Left renal cortex interstitium (tissue), 4 donors: Measurements from ENCODE around the gene KCNK7. TPM values are rescaled to one million over a fixed set of nuclear protein-coding genes. Genes with fewer than 3 reads are reported as not detected.

Experiments used
- DNase-seq, 4 donors: peaks; one replicate each; pipeline ENCODE4 v3.0.0-alpha.2; 2013; ENCODE audit warnings: low read depth in 4 of 4, low spot score in 2 of 4, missing footprints in 1 of 4
- polyA plus RNA-seq, 4 donors: library from polyadenylated mRNA; unstranded; fragments of 120-200 nt; gene quantifications; one replicate each; pipeline ENCODE4 v1.2.1, GENCODE V29; 2013; ENCODE audit not compliant: insufficient read length in 4 of 4

KCNK7 gene
- polyA plus RNA-seq, 4 donors, result 0.14 to 0.34 (median 0.21) TPM; not detected in 1

DNA sequence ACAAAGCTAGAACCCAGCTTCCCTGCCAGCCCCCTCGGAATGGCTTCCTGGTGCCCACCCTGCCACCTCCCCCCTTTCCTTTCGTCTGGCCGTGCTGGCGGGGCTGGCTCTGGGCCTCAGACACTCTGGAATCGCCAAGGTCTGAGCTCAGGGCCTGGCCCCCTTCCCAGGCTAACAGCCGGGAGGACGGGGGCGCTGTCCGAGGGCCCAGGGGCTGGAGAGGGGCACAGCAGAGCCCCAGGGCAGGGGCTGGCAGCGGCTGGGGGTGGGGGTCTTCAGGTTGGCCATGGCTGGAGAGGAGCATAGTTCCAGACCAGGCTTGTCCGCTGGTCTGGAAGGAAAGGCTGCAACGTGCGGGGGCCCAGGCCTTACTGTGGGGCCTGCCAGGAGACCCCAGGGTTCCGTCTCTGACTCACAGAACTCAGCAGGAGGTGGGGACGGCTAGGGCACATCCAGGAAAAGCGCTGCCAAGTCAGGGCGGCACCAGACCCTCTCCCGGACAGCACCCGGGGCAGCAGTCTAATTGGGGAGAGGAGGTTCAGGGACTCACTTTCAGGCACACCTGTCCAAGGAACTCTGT lies 36.6 kb downstream of the KCNK7 start:
- no peak for DNase-seq

DNA sequence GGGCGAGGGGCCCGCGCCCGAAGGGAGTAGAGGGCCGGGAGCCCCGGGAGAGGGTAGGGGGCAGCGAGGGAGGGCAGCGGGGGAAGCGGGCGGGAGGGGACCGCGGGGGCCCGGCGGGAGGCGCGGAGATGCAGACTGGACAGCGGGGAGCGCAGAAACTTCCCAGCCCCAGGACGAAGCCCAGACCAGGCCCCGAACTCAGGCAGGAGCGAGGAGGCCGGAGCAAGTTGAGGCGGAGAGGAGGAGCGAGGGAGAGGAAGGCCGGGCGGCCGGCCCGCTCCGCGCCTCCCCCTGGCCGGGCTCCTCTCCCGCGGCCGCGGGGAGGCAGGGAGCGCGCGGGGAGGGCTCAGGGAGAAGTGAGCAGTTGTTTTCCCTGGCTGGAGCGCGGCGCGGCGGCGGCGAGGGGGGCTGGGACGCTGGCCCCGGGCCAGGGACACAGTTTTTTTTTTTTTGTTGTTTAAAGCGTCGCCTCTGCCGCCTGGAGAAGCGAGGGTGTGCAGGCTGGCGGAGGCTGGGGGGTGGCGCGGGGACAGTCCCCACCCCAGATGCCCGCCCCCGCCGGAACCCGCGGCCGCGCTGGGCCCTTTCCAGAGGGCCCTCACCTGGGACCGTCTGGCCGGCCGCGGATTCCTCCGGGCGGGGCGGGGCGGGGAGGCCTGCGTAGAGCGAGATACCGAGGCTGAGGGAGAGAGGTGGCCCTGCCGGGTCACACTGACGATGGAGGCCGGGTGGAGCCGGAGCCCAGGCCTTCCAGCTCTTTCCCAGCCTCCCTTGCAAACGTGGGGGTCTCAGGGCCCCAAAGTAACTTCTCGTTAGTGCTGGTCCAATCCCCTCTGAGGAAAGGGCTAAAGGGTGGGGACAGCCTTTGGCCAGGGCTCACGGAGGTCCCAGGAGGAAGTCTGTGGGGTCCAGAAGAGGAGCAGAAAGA lies 37.3 kb downstream of the KCNK7 start, which contains the start of gene LTBP3:
Gene LTBP3 (minus strand): TSS at position 358 of the 928 bp plus-strand sequence. CDS start 400 bp downstream, outside the sequence.
- DNase-seq, result peak in 2 of 4 donors; percentile 52 to 73

DNA sequence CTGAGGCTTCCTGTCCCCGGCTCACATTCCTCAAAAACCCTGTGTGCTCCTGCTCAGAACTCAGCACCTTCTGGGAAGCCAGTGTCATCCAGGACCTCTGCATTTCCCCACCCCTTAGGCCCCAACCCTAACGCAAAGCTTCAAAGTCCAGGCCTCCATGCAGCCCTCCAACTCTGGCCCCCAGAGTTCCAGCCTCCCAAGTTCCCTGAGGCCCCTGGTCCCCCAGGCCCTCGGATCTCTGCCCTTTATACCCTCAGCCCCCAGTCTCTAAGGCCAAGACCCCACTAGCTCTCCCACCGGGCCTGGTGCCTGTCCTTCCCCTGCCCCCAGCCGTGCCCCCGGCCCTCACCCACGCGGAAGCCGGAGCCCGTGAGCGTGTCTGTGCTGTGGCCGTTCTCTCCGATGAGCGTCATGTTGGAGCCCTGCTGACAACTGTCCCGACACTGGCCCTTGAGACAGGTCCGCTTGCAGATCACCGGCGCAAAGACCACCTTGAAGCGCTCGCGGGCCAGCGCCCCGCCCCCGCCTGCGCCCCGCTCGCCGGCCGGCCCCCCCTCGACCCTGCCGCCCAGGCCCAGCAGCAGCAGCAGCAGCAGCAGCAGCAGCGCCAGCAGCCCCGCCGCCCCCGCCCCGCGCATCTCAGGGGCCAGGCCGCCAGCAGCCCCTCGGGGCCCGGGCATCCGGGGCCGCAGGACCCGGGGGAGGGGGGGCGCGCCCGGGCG lies 38.2 kb downstream of the KCNK7 start:
- no peak for DNase-seq

DNA sequence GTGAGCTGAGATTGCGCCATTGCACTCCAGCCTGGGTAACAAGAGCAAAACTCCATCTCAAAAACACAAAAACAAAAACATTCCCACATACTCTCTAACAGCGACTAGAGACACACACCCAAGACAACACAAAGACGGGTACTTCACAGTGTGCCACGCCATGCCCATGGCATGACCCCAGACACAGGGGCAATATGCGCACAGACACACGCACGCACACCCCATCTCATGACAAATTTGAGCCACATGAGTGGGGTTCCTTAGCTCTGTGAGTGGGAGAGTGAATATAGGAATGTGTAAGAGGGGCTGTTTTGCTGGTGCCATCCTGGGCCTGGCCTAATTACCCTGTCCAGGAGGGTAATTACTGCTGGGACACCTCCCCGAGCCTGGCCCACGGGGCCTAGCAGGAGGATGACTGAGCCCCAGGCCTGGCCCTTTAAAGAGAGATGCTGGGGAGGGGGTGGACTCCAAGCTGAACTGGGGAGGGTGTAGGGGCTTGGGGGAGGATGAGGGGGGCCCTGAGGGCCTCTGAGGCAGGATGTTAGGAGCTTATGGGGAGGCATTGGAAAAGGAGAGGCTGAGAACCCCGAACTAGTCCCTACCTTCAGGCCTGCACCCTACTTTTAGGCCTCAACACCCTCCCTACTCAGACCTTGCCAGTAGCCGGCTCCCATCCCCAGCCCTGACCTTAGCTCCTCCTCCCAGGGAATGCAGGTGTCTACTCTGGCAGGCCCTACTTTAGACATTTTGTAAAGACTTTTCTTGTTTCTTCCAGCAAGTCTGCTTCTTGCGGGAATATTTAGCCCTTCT lies 38.9 kb downstream of the KCNK7 start:
- no peak for DNase-seq

DNA sequence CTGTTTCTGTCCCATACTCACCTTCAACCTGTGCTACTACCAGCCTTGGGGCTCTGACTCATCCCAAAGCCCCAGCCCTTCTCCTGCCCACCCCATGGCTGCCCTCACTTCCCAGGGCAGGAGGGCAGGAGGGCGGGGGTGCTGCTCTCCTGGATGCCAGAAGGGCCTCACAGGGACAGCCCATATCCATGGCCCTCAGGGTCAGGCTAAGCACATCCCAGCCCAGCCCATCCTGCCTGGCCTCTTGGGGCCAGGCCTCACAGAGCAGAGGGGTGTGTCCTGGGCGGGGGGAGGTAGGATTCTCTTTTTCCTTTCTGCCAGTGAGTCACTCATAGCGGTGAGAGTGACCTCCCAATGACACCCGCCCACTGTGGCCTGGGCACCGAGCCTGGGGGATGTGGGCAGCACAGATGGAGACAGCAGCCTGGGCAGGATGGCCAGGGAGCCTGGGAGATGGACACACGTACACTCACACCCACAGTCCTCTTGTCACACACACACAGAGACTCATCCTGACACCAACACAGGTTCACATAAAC lies 39.8 kb downstream of the KCNK7 start:
- no peak for DNase-seq

DNA sequence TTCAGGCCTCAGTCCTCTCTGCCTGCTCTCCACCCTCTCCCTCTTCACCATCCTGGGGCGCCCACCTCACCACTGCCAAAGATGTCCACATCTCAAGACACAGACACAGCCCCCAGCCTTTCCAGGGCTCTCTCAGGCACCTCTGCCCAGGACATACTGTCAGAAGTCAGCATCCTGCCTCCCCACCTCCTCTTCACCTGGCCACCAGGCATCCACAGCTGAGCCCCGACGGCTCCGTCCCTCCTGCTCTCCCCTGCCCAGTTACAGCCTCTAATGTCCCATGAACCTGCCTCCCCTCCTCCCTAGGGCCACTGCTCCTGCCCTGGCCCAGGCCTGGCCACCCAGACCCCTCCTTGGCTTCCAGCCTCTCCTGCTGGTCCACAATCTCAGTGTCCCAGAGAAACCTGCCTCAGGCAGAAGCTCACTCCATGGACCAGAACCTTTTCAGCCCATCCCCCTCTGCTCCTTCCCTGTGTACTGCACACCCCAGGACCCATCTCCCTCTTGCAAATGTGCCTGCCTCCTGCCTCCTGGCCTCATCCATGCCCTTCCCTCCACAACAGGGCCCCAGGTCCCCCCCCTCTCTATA lies 40.7 kb downstream of the KCNK7 start:
- DNase-seq, result no peak

DNA sequence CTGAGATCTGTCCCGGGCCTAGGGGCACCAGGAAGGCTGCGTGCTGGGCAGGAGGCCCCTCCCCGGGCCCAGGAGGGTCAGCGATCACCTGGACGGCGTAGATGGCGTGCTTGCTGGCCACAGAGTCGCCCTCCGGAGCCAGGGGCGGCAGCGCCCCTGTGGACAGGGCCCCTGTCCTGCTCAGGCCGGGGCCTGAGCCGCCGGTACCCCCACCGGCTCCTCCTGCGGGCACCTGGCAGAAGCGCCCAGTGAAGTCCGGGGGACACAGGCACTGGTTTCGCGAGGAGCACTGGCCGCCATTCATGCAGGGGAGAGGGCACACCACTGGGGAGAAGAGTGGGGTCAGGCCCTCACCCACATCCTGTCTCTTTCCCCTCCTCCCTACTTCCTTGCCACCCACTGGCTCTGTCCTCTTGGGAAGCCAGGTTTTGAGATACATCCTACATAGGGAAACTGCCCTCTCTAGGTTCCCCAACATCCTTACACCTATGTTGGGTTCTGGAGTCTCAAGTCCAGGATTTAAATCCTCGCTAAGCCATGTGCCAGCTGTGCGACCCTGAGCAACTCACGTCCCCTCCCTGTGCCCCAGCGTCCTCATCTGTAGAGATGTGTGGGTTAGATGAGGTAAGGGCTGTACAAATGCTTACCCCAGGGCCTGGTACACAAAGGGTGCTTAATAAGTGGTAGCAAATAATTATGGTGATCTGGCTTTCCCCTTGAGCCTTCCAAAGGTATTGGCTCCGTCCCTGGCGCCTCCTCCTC lies 41.4 kb downstream of the KCNK7 start:
- no peak for DNase-seq

DNA sequence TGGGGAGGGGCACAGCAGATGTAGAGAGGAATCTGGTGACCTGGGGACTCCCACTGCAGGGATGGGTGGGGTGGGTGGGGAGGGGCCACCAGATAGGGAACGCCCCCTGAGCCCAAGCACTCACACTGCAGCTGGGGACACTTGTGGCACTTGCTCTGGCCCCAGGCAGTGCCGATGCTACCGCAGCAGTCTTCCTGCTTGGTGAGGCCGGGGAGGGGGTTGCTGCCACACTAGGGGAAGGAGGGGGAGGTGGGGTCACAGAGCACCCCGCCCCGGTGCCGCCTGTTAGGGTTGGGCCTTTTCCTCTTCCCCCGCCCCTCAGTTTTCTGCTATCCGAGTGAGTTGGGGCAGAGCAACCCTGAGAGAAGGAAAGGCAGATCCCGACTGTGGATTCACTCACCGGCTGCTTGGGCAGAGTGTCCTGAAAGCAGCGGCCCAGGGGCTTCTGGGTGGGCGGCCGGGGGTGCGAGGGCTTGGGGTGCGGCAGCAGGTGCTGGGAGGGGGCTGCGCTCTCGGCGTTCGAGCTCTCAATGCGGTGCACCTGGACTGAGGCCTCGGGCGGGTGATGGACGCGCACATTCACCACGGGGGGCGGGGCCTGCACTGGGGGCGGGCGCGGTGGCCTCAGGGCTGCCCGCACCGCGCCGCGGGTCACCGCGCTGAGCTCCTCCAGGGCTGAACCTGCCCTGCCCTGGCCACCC lies 42.1 kb downstream of the KCNK7 start:
- no peak for DNase-seq

DNA sequence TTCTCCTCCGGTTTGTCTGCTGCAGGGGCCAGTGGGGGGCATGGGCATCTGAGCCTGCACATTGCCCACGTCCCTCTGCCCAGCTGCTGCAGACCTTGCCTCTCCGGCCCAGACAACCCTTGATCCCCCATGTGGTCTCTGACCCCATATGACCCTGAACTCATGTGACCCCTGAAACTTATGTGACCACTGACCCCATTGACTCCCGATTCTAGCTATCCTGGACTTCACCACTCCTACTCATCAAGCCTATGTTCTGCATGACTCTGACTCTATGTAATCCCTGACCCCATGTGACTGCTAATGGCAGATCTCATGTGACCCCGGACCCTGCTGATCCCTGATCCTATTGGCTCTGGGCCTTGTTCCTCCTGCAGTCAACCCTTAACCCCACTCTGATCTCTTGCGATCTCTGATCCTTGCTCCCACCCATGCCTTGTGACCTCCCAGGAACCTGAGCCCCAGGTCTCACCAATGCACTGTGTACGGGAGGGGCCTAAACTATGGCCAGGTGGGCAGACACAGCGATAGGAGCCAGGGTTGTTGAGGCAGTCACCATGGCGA lies 43.1 kb downstream of the KCNK7 start:
- DNase-seq, result no peak

DNA sequence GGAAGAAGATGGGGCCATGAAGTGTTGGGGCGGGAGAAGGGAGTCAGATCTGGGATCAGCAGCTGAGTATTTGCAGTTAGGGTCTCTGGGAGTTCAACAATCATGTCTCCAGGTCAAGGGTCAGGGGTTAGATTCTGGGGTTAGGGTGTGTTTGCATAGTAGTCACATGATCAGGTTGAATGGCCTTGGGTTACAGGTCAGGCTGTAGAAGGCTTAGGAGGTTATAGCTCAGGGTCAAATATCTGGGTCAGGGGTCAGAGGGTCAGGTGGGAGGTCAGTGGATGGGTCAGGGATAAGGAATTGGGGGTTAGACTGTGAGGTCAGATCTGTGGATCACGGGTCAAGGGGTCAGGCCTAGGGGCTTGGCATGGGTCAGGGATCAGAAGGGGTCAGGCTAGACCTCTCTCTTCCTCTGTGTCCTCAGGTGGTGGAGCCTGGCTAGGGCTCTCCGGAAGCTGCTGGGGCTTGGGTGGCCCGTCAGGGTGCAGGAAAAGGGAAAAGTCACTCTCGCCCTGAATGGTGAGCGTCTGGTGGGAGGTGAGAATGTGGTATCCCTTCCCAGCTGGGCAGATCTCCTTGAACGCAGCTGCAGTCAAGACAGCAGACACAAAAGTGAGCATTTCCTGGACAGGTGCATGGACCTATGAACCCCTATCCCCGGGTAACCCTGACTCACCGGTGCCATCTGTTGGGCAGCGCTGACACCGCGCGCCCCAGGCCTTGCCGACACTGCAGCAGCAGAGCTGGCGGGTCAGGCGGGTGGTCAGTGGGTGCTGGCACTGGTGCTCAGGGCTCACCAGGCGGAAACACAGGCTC lies 43.8 kb downstream of the KCNK7 start:
- DNase-seq, result no peak

DNA sequence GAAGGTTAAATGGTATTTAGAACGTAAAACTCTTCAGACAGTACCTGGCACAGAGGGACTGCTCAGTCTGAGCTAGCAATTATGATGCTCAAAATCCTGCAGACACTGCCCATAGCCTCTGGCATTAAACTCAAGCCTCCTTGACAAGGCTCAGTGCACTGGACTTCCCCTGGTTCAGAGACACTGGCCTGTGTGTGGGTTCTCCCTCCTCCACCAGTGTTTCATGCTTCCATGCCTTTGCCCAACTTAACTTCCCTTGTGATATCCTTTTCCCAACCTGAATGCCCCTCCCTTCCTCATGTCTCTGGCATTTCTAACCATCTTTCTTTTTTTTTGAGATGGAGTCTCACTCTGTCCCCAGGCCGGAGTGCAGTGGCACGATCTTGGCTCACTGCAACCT lies 46.5 kb downstream of the KCNK7 start:
- DNase-seq, result no peak

DNA sequence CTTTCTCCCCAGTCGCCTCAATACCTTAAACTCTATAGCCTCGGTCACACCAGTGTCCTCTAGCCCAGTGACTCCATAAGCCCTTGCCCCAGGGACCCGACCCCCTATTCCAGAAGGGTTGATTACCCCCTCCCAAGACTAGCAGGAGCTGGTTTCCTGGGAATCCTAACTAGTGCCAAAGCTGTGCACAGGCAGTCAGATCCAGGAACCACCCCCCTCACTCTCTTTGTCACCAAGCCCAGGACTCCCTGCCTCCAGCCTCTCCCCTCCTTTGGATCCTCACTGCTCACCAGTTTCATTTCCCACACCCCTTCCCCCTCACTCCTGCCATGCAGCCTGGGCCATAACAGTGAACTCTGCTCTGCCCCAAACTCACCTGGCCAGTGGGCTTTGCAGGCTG lies 47.2 kb downstream of the KCNK7 start:
- no peak for DNase-seq

DNA sequence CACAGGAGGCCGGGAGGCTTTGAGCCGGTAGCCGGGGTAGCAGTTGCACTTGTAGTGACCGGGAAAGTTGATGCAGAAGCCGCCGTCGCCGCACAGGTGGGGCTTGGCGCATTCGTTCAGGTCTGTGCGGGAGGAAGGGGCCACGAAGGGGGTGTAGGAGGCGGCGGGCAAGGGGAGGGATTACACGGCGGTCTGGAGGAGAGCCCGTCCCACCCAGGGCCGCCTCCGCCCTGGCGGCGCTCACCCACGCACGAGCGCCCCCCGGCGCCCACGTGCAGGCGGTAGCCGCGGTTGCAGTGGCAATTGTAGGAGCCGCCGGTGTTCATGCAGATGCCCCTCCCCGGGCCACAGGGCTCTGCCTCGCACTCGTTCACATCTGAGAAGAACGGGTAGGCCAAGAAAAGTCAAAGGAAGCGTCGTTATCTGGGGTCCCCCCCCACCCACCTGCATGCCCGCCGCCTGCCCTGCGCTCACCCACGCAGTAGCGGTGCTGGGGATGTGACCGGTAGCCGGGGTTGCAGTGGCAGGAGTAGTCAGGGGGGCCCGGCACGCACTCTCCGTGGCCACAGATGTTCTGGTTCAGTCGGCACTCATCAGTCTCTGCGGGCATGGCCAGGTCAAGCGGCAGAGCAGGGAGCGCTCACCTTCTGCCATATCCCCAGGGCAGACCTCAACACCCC lies 48.0 kb downstream of the KCNK7 start:
- DNase-seq, result no peak

DNA sequence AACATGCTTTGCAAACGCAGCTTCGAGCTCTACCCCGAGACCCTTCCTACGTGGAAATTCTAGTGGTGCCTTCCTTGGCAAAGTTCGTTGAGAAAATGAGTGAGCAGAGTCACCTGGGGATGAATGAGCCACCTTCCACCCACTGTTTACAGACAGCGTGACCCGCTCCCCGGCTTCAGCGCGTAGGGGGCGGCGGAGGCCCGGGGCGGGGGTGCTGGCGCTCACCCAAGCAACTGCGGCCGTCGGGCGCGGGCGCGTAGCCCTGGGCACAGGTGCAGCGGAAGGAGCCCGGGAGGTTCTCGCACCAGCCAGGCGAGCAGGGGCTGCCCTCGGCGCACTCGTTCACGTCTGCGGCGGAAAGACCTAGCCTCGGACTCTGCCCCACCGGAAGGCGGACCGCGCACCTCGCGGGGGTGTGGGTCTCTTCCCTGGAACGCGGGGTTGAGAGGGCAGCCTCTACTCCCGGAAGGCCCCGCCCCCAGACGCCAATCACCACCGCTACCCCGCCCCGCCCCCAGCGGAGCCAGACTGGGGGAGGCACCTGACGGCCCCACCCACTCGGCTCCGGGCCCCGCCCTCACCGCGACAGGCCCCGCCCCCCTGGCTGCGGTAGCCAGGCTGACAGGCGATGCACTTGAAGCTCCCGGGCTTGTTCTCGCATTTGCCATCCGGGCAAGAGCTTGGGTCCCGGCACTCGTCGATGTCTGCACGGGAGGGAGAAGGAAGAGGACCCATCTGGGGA lies 49.2 kb downstream of the KCNK7 start:
- DNase-seq, result no peak

DNA sequence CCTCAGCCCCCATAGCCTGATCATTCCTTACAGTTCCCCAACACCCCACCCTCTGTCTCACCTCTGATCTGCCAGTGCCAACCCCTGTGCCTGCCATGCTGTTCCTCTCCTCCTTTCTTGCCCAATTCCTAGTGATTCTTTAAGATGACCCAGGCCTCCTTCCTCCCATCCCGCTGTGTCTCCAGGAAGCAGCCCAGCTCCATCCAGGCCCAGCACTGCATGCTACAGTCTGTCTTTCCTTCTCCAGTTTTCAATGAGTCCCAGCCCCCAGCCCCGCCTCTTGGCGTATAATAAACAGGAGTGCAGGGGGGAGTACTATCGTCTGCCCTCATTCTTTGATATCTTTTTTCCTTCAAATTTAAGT lies 49.8 kb downstream of the KCNK7 start:
- no peak for DNase-seq
